T-helper 2 cell treated with Interferon-gamma antibody and Interleukin-4, amounts not matched to agents 100 ng/mL and 5 ng/mL, for 36 hours (primary cell): ENCODE data around the gene ACY1. TPM values are rescaled to one million over a fixed set of nuclear protein-coding genes. Genes with fewer than 3 reads are reported as not detected.
"Not testable (repeated sequence)": the region's sequence is repeated elsewhere in the genome, so short reads cannot be mapped to it uniquely, and the experiment has no call there.

Source experiments
- intact Hi-C: fragments of 100-400 bp; cut with micrococcal nuclease; formaldehyde crosslinking; loops from one replicate; pipeline ENCODE4 v1.15.1; 2023
- total RNA-seq: library from RNA; stranded (reverse); gene quantifications from 2 replicates; pipeline ENCODE4 v1.2.3, GENCODE V29; 2022

Gene ACY1
- total RNA-seq, 1 donor from 2014 or later: 31.2 TPM

DNA sequence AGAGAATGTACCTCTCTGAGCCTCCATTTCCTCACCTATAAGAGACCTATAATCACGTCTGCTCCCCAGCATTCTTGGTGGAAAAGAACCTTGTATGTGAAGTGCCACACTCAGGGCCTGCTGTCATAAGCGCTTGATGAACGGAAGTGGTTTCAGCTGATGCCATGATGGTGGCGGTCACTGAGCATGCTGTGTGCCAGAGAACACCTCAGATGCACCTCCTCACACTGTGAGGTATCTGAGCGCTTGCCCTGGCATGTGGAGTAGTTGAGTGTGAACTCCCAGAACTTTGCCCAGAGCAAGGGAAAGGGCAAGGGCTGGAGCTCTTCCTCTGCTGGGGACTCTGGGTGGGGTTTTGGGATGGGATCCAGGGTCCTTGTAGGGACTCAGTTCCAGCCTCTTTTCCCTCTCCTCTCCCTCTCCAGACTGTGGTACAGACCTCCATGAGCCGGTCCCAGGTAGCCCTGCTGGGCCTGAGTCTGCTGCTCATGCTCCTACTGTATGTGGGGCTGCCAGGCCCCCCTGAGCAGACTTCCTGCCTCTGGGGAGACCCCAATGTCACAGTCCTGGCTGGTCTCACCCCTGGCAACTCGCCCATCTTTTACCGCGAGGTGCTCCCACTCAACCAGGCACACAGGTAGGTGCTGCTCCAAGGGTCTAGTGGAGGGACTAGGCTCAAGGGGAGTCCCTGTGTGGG is 5.7 kb upstream of the ACY1 start:
- intact Hi-C loops: no loop called here

DNA sequence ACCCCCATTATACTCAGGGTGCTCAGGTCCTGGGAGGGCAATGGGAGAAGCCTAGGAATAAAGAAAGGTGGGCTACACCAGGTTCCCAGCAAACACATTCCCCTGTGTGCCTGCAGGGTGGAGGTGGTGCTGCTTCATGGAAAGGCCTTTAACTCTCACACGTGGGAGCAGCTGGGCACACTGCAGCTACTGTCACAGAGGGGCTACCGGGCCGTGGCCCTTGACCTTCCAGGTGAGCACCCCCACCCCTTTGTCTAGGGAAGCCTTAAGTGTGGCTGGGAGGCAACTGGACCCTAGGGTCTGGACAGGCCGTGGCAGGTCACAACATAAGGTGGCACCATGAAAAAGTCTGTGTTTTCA is 5.2 kb upstream of the ACY1 start:
- intact Hi-C loops: no loop called here

DNA sequence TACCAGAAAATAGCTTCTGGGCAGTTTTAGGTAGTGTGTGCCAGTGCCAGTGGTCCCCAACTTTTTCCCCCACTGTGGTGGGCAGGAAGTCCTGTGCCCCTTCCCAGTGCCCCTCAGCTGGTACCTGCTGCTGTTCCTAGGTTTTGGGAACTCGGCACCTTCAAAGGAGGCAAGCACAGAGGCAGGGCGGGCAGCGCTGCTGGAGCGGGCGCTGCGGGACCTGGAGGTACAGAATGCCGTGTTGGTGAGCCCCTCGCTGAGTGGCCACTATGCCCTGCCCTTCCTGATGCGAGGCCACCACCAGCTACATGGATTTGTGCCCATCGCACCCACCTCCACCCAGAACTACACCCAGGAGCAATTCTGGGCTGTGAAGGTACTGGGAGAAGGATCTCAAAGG is 3.1 kb upstream of the ACY1 start:
- intact Hi-C loops: no loop called here

DNA sequence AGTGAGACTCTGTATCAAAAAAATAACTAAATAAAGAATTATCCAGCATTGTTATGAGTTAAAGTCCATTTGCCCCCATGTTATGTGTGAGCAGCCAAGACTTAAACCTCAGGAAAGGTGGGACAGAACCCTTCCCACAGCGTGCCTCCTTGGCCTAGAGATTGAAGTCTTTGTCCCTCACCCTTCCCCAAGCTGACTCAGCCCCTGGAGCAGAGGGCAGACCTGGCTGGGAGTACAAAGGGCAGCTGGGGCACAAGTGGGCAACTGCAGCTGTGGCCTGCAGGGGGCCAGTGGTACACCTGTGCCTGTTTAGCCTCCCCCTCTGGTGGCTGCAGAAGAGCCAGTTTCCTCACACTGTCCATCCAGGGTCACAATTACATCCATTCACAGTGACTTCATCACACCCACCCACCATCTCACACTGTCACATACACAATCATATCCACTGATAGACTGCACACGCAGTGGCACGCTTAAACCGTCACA is 940 bp upstream of the ACY1 start:
- intact Hi-C loops: loop anchor here (2.0 kb wide), 1 partner anchor 74 kb away; the partner anchor contains the start of gene DUSP7

DNA sequence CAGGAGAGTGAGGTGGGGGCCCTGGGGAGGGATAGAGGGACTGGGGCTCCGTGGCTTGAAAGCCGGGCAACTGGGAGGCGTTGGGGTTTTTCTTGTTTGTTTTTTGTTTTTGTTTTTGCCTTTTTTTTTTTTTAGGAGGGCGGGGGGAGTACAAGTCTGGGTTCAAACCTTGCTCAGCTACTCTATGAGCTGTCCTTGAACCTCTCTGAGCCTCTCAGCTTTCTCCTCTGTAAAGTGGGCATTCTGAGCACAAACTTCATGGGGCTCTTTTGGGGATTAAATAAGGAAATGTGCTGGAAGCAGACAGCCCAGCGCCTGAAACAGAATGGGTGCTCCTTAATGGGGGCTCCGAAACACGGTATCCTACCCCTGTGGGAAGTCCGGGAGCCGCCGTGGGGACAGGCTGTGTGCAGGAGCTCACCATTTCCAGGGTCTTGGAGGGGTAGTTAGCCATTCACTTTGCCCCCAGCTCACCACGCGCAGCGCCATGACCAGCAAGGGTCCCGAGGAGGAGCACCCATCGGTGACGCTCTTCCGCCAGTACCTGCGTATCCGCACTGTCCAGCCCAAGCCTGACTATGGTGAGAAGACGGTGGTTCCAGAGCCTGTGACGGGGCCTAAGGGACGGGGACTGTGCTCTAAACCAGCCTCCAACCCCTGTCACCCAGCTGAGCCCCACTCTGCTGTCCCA is 388 bp downstream of the ACY1 start:
- intact Hi-C loops: loop anchor here (1.0 to 2.0 kb wide), 4 partner anchors 8 to 73 kb away; partner anchors contain the start of genes ABHD14A, DUSP7, PARP3 and RPL29

DNA sequence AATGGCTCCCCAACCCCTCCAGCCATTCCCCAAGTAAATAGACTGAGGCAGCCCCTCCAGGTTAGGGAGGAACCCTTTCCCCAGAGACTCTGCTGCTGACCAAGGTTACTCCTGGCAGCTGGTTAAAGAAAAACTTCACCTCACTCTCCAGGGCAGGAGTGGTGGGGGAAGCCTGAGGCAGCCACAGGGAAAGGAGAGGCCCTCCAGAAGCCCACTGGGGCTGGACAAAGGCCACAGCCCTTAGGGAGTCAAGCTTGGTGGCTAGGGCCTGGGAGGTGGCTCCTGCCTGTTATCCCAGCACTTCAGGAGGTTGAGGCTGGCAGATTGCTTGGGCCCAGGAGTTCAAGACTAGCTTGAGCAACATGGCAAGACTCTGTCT is 923 bp downstream of the ACY1 start:
- intact Hi-C loops: no loop called here

DNA sequence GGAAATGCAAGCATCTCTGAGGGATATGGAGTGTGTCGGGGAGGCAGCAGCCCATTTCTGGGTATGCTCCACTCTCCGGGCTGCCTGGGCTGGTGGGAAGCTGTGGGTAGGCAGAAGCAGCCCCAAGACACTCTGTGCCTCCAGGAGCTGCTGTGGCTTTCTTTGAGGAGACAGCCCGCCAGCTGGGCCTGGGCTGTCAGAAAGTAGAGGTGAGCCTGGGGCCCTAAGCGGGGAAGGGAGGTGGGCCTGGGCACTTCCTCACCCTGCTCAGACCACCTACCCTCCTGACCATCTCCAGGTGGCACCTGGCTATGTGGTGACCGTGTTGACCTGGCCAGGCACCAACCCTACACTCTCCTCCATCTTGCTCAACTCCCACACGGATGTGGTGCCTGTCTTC is 1.7 kb downstream of the ACY1 start:
- intact Hi-C loops: no loop called here

DNA sequence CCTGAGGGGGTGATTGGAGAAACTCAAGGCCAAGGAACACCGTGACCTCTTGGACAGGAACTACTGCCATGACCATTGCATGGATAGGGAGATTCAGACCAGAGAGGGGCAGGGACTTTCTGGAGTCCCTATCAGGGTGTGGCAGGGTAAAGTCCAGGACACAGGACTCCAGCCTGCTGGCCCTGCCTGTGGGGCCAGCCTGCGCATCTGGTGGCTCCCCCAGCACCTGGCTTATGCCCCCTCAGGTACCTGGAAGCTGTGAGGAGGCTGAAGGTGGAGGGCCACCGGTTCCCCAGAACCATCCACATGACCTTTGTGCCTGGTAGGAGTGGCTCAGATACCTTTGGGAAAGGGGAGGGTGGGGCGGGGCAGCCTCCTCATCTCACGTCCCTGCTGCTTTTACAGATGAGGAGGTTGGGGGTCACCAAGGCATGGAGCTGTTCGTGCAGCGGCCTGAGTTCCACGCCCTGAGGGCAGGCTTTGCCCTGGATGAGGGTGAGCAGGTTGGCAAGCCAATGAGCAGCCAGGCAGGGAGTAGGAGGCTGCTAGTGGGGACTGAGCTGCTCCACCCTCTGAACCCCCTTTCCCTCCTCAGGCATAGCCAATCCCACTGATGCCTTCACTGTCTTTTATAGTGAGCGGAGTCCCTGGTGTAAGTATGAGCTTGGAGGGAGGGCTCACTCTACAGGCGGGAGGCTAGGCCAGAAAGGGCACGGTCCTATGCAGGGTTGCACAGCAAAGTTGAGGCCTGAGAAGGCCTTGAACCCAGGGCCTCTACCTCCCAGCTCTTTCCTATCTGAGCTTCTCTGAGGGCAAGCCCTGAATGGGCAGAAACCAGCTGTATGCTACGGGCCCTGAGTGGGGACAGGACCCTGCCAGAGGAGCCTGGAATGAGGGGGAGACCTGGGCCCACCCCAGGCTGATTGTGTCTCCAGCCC is 2.9 kb downstream of the ACY1 start:
- intact Hi-C loops: no loop called here

DNA sequence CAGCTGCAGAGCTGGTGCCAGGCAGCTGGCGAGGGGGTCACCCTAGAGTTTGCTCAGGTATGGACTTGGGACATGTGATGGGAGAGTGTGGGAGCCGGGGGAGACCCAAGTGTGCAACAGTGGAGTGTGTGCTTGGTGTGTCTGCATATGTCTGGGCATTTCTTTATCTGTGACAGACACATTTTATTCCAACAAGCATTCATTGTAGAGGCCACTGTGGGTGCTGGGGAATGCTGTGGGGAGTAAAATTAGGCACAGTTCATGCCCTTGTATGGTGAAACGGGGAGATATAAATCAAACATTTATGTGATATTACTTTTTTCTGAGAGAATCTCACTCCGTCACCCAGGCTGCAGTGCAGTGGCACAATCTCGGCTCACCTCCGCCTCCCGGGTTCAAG is 4.2 kb downstream of the ACY1 start:
- intact Hi-C loops: no loop called here

DNA sequence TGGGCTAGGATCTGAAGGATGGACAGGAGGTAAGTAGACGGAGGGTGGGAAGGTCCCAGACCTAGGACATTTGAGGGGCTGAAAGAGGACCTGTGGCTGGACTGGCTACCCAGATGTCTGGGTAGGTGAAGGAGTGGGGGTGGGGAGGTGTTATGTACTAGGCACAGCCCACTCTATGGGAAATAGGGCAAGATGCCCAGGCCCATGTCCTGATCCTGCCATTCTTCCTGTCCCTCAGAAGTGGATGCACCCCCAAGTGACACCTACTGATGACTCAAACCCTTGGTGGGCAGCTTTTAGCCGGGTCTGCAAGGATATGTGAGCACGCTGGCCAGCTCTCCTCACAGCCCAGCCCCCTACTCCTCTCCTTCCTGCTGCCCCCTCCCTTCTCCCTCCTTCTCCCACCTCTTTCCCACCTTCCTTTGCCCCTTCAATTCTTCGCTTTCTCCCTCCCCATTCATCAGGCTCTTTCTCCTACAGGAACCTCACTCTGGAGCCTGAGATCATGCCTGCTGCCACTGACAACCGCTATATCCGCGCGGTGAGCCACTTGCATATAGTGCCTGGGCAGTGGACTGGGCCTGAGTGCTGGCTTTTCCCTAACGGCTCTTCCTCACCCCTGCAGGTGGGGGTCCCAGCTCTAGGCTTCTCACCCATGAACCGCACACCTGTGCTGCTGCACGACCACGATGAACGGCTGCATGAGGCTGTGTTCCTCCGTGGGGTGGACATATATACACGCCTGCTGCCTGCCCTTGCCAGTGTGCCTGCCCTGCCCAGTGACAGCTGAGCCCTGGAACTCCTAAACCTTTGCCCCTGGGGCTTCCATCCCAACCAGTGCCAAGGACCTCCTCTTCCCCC is 5.2 kb downstream of the ACY1 start:
- intact Hi-C loops: no loop called here

DNA sequence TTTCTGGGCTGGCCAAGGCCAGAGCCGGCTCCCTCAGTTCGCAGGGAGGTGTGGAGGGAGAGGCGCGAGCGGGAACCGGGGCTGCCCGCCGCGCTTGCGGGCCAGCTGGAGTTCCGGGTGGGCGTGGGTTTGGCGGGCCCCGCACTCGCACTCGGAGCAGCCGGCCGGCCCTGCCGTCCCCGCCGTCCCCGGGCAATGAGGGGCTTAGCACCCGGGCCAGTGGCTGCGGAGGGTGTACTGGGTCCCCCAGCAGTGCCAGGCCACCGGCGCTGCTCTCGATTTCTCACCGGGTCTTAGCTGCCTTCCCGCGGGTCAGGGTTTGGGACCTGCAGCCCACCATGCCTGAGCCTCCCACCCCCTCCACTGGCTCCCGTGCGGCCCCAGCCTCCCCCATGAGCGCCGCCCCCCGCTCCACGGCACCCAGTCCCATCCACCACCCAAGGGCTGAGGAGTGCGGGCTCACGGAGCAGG is 7.2 kb downstream of the ACY1 start:
- intact Hi-C loops: not testable (repeated sequence)

DNA sequence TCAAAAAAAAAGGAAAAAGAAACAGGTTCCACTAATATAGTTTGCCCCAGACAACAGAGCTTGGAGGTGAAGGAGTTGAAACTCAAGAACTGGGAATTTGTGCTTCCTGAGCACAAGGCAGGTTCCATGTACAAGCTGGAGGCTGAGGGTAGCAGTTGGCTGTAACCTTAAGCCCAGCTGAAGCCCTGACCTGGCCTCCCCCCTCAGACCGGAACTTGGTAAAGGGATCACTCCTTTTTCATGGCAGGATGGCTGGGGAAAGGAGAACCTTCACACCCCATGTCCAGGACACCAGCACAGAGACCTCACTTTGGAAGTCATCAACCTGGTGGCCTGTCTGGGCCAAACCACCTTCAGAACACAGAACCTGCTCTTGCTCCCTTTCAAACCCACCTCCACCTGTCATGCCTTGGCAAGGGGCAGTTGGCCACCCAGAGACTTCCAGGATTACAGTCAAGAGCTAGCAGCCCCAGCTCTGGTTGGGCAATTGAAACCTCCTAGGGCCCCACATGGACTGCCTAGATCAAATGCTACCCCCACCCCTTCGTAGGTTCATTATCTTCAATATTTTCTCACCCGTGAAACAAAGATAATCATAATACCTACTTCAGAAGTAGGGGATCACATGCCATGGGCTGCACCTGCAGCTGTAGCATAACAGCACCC is 8.8 kb downstream of the ACY1 start:
- intact Hi-C loops: no loop called here

DNA sequence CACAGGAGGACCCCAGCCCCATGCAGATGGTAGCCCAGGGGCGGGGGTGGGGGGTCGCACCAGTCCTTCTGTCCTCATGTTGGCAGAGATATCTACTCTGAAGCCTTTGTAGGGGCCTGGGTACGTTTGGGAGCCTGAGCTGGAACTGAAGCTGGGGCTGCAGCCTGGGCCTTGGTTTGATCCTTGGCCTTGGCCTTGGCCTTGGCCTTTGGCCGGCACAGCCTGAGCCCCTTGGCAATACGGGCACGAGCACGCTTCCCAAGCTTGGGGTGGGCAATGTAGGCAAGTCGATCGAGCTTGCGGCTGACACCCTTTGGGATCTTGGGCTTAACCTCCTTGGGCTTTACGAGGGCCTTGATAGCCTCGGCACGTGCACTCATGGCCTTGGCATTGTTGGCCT is 10.3 kb downstream of the ACY1 start:
- intact Hi-C loops: not testable (repeated sequence)

DNA sequence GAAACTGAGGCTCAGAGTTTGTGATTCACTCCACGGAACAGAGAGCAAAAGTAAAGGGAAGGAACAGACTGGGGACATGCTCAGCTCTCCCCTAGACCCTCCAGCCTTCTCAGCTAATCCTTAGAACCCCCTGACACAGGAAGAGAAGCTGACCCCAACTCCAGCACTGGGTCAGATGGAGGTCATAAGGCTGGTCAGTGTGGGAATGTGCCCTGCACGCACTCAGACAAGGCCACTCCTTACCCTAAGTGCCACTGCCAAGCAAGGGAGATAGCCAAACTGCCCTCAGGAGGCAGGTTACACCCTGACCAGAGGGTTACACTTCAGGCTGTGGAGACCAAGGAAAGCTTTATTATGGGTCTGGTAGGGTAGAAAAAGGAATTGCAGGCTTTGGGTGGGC is 11.2 kb downstream of the ACY1 start:
- intact Hi-C loops: no loop called here

DNA sequence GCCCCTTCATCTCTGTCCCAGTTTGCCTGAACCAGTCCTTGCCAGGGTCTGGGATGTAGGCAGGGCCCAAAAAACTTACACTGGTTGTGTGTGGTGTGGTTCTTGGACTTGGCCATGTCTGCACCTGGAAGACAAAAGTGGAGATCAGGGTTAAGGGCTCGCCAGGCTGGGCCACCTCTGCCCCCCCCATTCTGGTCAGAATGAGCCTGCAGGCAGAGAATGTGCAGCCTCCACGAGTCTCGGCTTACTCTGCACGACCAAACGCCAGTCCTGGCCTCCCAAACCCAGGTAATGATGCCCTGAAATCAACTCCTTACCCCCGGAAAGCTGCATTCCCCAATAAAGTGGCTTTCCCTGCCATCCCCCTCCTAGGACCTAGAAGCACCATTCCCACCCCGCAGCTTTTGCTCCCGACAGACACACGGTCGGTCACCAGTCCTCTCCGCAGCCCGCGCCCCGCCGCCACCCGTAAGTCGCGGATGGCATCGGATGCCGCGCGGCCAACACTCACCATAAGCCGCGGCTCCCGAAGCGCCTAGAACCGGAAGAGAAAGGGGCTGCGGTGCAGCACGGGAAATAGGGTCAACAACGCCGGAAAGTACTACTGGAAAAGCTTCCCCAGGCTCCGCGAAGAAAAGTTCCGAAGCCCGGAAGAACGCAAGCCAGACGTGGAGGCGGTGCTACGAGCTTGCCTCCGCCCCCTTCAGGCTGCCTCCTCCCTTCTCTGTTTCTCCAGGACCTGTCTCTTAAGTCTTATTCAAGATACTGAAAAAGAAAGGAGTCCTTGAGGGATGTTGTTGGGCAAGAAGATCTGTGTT is 12.2 kb downstream of the ACY1 start, which contains the start of gene RPL29:
TSS of gene RPL29 (minus strand) at position 550 of the 818 bp plus-strand sequence. CDS start at position 116, 434 bp downstream.
- intact Hi-C loops: loop anchor here (1.0 kb wide), 4 partner anchors 12 to 149 kb away; partner anchors contain the start of genes ACY1 and PARP3

DNA sequence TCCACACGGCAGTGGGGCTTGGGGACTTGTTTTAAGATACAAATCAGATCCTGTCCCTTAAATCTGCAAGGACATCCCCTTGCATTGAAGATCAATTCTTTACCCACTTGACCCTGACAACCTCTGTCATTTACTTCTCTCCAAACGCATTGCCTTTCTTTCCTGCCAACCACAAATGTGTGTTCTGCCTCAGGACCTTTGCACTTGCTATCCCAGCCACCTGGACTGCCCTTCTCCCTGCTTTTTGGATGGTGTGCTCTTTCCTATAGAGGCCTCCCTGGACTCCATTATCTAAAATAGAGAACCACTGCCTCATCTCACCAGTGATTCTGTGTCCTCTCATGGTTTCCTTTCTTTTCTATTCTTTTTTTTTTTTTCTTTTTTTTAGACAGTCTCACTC is 13.8 kb downstream of the ACY1 start:
- intact Hi-C loops: no loop called here

DNA sequence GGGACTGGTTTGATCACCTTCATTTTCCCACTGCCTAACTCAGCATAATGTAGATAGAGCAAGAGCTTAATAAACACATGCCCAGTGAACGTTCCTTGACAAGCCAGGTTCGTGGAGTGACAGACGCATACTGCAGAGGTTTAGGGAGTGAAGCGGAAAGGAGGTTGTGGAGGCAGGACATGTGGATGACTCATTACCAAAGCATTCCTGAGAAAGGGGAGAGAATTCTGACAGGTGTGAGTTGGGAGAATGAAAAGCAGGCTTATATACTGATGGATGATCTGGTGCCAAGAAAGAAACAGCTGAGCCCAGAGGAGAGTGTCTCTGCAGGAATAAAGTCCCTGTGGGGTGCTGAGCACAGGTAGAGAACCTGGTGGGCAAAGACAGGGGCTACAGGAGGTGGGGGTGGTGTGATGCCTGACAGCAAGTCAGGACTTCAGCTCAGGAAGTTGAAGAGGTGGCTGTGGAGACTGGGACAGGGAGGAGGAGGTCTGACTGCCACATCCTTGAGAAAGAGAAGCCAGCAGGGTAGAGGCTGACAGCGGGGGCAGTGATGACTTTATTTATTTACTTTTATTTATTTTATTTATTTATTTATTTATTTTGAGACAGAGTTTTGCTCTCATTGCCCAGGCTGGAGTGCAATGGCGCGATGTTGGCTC is 14.7 kb downstream of the ACY1 start:
- intact Hi-C loops: no loop called here

DNA sequence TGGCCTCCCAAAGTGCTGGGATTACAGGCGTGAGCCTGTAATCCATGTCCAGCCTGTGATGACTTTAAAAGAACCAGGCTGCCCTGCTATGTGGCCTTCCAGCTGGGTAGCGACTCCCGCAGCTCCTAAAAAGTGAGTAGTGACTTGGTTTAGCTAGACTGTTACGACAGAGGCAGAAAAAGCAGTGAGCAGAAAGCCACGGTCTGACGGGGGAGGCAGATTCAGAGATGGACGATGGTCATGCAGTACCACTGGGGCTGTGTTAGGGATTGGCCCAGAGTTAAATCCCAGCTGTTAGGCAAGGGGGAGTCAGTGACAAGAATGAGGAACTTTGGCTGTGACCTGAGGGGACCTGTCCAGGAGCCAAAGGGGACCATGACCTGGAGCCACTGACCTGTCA is 15.4 kb downstream of the ACY1 start:
- intact Hi-C loops: no loop called here
